H9 (cell line): Measurements from ENCODE around the gene CCDC170. TPM values are rescaled to one million over a fixed set of nuclear protein-coding genes. Genes with fewer than 3 reads are reported as not detected.

Experiments
- DNase-seq: peaks from one replicate; pipeline ENCODE4 v3.0.0-alpha.2; 2017
- H2AFZ ChIP-seq: one replicate; pipeline ENCODE4 v1.6.1; 2013; ENCODE audit warnings: mild to moderate bottlenecking, low read length, control low read depth, moderate library complexity
- H2AK5ac ChIP-seq: 2 replicates; pipeline ENCODE4 v1.6.1; 2013; ENCODE audit warnings: low read length, control low read depth, mixed read lengths; ENCODE audit not compliant: insufficient read length
- H2BK120ac ChIP-seq: one replicate; pipeline ENCODE4 v1.6.1; 2013; ENCODE audit warnings: low read depth, mild to moderate bottlenecking, low read length, control low read depth, inconsistent platforms; ENCODE audit not compliant: poor library complexity, severe bottlenecking
- H2BK12ac ChIP-seq: 2 replicates; pipeline ENCODE4 v1.6.1; 2013; ENCODE audit warnings: low read length, control low read depth, mixed read lengths, low read depth; ENCODE audit not compliant: insufficient read length
- H2BK15ac ChIP-seq: 2 replicates; pipeline ENCODE4 v1.6.1; 2013; ENCODE audit warnings: low read depth, low read length, control low read depth
- H2BK20ac ChIP-seq: one replicate; pipeline ENCODE4 v1.6.1; 2013; ENCODE audit warnings: low read depth, mild to moderate bottlenecking, low read length, control low read depth, inconsistent platforms; ENCODE audit not compliant: poor library complexity, severe bottlenecking
- H2BK5ac ChIP-seq: 2 replicates; pipeline ENCODE4 v1.6.1; 2013; ENCODE audit warnings: low read length, control low read depth, mixed read lengths; ENCODE audit not compliant: insufficient read length
- H3K14ac ChIP-seq: 2 replicates; pipeline ENCODE4 v1.6.1; 2013; ENCODE audit warnings: low read length, control low read depth; ENCODE audit not compliant: insufficient read depth
- H3K18ac ChIP-seq: 2 replicates; pipeline ENCODE4 v1.6.1; 2013; ENCODE audit warnings: low read depth, mild to moderate bottlenecking, mixed read lengths, low read length, control low read depth; ENCODE audit not compliant: insufficient read length
- H3K23ac ChIP-seq: 2 replicates; pipeline ENCODE4 v1.6.1; 2013; ENCODE audit warnings: low read length, control low read depth, mixed read lengths, low read depth; ENCODE audit not compliant: insufficient read length
- H3K23me2 ChIP-seq: 2 replicates; pipeline ENCODE4 v1.6.1; 2013; ENCODE audit warnings: low read depth, mild to moderate bottlenecking, mixed read lengths, low read length, control low read depth; ENCODE audit not compliant: insufficient read length, poor library complexity, severe bottlenecking
- H3K27ac ChIP-seq: 2 replicates; pipeline ENCODE4 v1.5.1; 2013; ENCODE audit warnings: low read length, control low read depth, mixed read lengths, low read depth; ENCODE audit not compliant: insufficient read length
- H3K27me3 ChIP-seq: 2 replicates; pipeline ENCODE4 v1.6.1; 2013; ENCODE audit warnings: low read length, control low read depth, inconsistent platforms; ENCODE audit not compliant: insufficient read depth
- H3K4ac ChIP-seq: 2 replicates; pipeline ENCODE4 v1.6.1; 2013; ENCODE audit warnings: low read depth, mild to moderate bottlenecking, control low read depth, inconsistent platforms, low read length, moderate library complexity
- H3K4me1 ChIP-seq: 2 replicates; pipeline ENCODE4 v1.6.1; 2013; ENCODE audit warnings: low read length, control low read depth, inconsistent platforms; ENCODE audit not compliant: insufficient read depth
- H3K4me2 ChIP-seq: 2 replicates; pipeline ENCODE4 v1.6.1; 2013; ENCODE audit warnings: low read length, control low read depth, mixed read lengths; ENCODE audit not compliant: insufficient read length, insufficient read depth
- H3K56ac ChIP-seq: 2 replicates; pipeline ENCODE4 v1.6.1; 2013; ENCODE audit warnings: low read depth, mild to moderate bottlenecking, mixed read lengths, low read length, control low read depth; ENCODE audit not compliant: insufficient read length
- H3K79me1 ChIP-seq: 2 replicates; pipeline ENCODE4 v1.6.1; 2013; ENCODE audit warnings: low read depth, mild to moderate bottlenecking, moderate library complexity, low read length, control low read depth, inconsistent platforms; ENCODE audit not compliant: insufficient read depth, poor library complexity, severe bottlenecking
- H3K79me2 ChIP-seq: 2 replicates; pipeline ENCODE4 v1.6.1; 2013; ENCODE audit warnings: low read length, control low read depth, inconsistent platforms; ENCODE audit not compliant: insufficient read depth
- H3K9ac ChIP-seq: 2 replicates; pipeline ENCODE4 v1.6.1; 2013; ENCODE audit warnings: low read length, control low read depth, mixed read lengths; ENCODE audit not compliant: insufficient read length; ENCODE audit errors: extremely low read depth
- H3K9me3 ChIP-seq: one replicate; pipeline ENCODE4 v1.6.1; 2013; ENCODE audit warnings: low read depth, low read length, inconsistent platforms; ENCODE audit not compliant: control insufficient read depth
- H3T11ph ChIP-seq: one replicate; pipeline ENCODE4 v1.6.1; 2013; ENCODE audit warnings: mild to moderate bottlenecking, low read length, control low read depth, inconsistent platforms
- H4K20me1 ChIP-seq: one replicate; pipeline ENCODE4 v1.6.1; 2013; ENCODE audit not compliant: control insufficient read depth, insufficient read length, insufficient read depth
- H4K5ac ChIP-seq: 2 replicates; pipeline ENCODE4 v1.6.1; 2013; ENCODE audit warnings: low read depth, mild to moderate bottlenecking, mixed read lengths, low read length, control low read depth; ENCODE audit not compliant: insufficient read length
- H4K8ac ChIP-seq: replicated peaks from 2 replicates; pipeline ENCODE4 v1.6.1; 2013; ENCODE audit warnings: low read length, control low read depth, mixed read lengths, low read depth; ENCODE audit not compliant: insufficient read length
- H4K91ac ChIP-seq: 2 replicates; pipeline ENCODE4 v1.6.1; 2013; ENCODE audit warnings: low read depth, mild to moderate bottlenecking, moderate library complexity, mixed read lengths, low read length, control low read depth; ENCODE audit not compliant: insufficient read length
- H3K27ac Mint-ChIP-seq, 3 experiments: 2 replicates in 2 of 3; 3 replicates in 1 of 3; pipeline ENCODE4 v1.8.0; 2020 to 2021; ENCODE audit warnings: mixed read lengths in 3 of 3, mild to moderate bottlenecking in 1 of 3, moderate library complexity in 1 of 3
- H3K27me3 Mint-ChIP-seq: 2 replicates; pipeline ENCODE4 v1.8.0; 2021; ENCODE audit warnings: low read depth, mild to moderate bottlenecking, moderate library complexity, mixed read lengths
- H3K36me3 Mint-ChIP-seq, 3 experiments: 2 replicates in 2 of 3; 3 replicates in 1 of 3; pipeline ENCODE4 v1.8.0; 2020 to 2021; ENCODE audit warnings: low read depth in 3 of 3, mixed read lengths in 3 of 3; ENCODE audit not compliant: insufficient read depth in 1 of 3
- H3K4me1 Mint-ChIP-seq, 2 experiments: 2 replicates each; pipeline ENCODE4 v1.8.0; 2020; ENCODE audit warnings: mixed read lengths in 2 of 2
- H3K4me3 Mint-ChIP-seq, 2 experiments: 2 replicates in 1 of 2; 3 replicates in 1 of 2; pipeline ENCODE4 v1.8.0; 2020 to 2021; ENCODE audit warnings: mild to moderate bottlenecking in 2 of 2, mixed read lengths in 2 of 2, moderate library complexity in 1 of 2
- H3K9me3 Mint-ChIP-seq, 2 experiments: 2 replicates in 1 of 2; 3 replicates in 1 of 2; pipeline ENCODE4 v1.8.0; 2020; ENCODE audit warnings: mild to moderate bottlenecking in 2 of 2, mixed read lengths in 2 of 2, moderate library complexity in 1 of 2
- CTCF ChIP-seq: fragments of 200-600 bp; sonication (generic); conservative IDR thresholded peaks from 3 replicates; pipeline ENCODE4 v1.8.0; 2021; ENCODE audit warnings: antibody characterized with exemption, mild to moderate bottlenecking
- WGBS: extraction: QIAGEN DNeasy Blood & Tissue Kit; methylation state at CpG from one replicate; pipeline ENCODE4 v1.1.7; 2013; ENCODE audit warnings: missing lambda C conversion rate, low lambda C conversion rate, mixed read lengths; ENCODE audit not compliant: insufficient read length; ENCODE audit errors: extremely low coverage; 5-methylcytosine and 5-hydroxymethylcytosine counted together
- total RNA-seq: library from RNA; stranded (reverse); gene quantifications from 2 replicates; pipeline ENCODE4 v1.2.1, GENCODE V29; 2021

The CCDC170 gene
- total RNA-seq, 1 experiment from 2014 or later: 0.07 TPM

GRCh38 chr6:151630991-151631655, 137.3 kb downstream of the CCDC170 start:
- Histone ChIP-seq H3K4ac (no peak overlapping the region), H3T11ph (no peak overlapping the region), H2BK120ac (no peak overlapping the region), H3K23ac (no peak overlapping the region), H4K5ac (no peak overlapping the region), H2AK5ac (no peak overlapping the region), H3K79me1 (no peaks in the 10 kb centered on the region), H3K56ac (no peak overlapping the region), H3K14ac (no peak overlapping the region), H4K20me1 (no peaks in the 10 kb centered on the region), H3K9ac (no peak overlapping the region), H3K4me1 (peaks cover 3% of the 10 kb centered on the region; the same call in 1 of the 2 replicates), H2AFZ (no peak overlapping the region), H2BK20ac (no peak overlapping the region), H2BK15ac (no peak overlapping the region), H3K9me3 (no peaks in the 10 kb centered on the region), H3K18ac (no peak overlapping the region), H3K23me2 (no peaks in the 10 kb centered on the region), H2BK12ac (no peak overlapping the region), H3K4me2 (no peak overlapping the region), H4K8ac (no peak overlapping the region), H3K79me2 (no peaks in the 10 kb centered on the region), H2BK5ac (no peak overlapping the region), H4K91ac (no peak overlapping the region), H3K27ac (no peak overlapping the region), H3K27me3 (no peaks in the 10 kb centered on the region)
- no peaks in the 10 kb centered on the region for H3K9me3 Mint-ChIP-seq
- H3K4me1 Mint-ChIP-seq: peaks cover 16 to 18% of the 10 kb centered on the region in 2 experiments
- no peaks in the 10 kb centered on the region for H3K27me3 Mint-ChIP-seq
- H3K4me3 Mint-ChIP-seq: no peak overlapping the region
- no peak for TF ChIP-seq CTCF
- no CpG with 5 or more reads among the region's 5 CpGs for WGBS
- H3K36me3 Mint-ChIP-seq: no peaks in the 10 kb centered on the region
- H3K27ac Mint-ChIP-seq: 0 out of 7 replicates have a peak overlapping the region, but pooled peaks of 1 of the 3 experiments have one; percentile 54
- DNase-seq: no peak
